CD8-positive, alpha-beta memory T cell (primary cell): ENCODE results near the gene KSR1. TPM values are rescaled to one million over a fixed set of nuclear protein-coding genes. Genes with fewer than 3 reads are reported as not detected.

ENCODE experiments used
- CTCF ChIA-PET: fragments of 350-600 bp; sonication (Branson Sonifier 250); formaldehyde crosslinking; loops from one replicate; lab custom pipeline; 2021; ENCODE audit warnings: antibody characterized with exemption; lab: Charles Lee
- POLR2A ChIA-PET: fragments of 350-600 bp; sonication (Branson Sonifier 250); formaldehyde crosslinking; loops from one replicate; lab custom pipeline; 2021; ENCODE audit warnings: antibody characterized with exemption; lab: Charles Lee
- DNase-seq, 5 donors: peaks; one replicate each; pipeline versions ENCODE4 v3.0.0 to v3.0.0-alpha.2; 2020 to 2022; ENCODE audit warnings: mixed read lengths in 1 of 5
- H3K27ac ChIP-seq: one replicate; pipeline ENCODE4 v1.7.0; 2013; ENCODE audit warnings: low read depth, mild to moderate bottlenecking, low read length, moderate library complexity
- H3K27me3 ChIP-seq: 2 replicates; pipeline ENCODE4 v1.7.0; 2013; ENCODE audit warnings: low read length, mild to moderate bottlenecking; ENCODE audit not compliant: insufficient read depth, poor library complexity, severe bottlenecking
- H3K36me3 ChIP-seq: 2 replicates; pipeline ENCODE4 v1.7.0; 2013; ENCODE audit warnings: mild to moderate bottlenecking, low read length, moderate library complexity; ENCODE audit not compliant: insufficient read depth
- H3K4me1 ChIP-seq: 2 replicates; pipeline ENCODE4 v1.7.0; 2013; ENCODE audit warnings: mild to moderate bottlenecking, low read length, moderate library complexity; ENCODE audit not compliant: insufficient read depth
- H3K4me3 ChIP-seq: 2 replicates; pipeline ENCODE4 v1.7.0; 2013; ENCODE audit warnings: mild to moderate bottlenecking, low read length
- H3K9me3 ChIP-seq: 2 replicates; pipeline ENCODE4 v1.7.0; 2013; ENCODE audit warnings: mild to moderate bottlenecking, low read length
- H3K27ac Mint-ChIP-seq, 8 donors: one replicate each; pipeline ENCODE4 v1.8.0; 2020 to 2021; ENCODE audit warnings: mixed read lengths in 8 of 8, mild to moderate bottlenecking in 6 of 8, inconsistent platforms in 3 of 8, moderate library complexity in 3 of 8
- H3K27me3 Mint-ChIP-seq, 2 donors: one replicate each; pipeline ENCODE4 v1.8.0; 2020 to 2021; ENCODE audit warnings: mixed read lengths in 2 of 2, mild to moderate bottlenecking in 1 of 2, moderate library complexity in 1 of 2
- H3K36me3 Mint-ChIP-seq, 3 donors: one replicate each; pipeline ENCODE4 v1.8.0; 2020 to 2021; ENCODE audit warnings: mixed read lengths in 3 of 3, inconsistent platforms in 1 of 3, mild to moderate bottlenecking in 1 of 3
- H3K4me1 Mint-ChIP-seq, 3 donors: one replicate each; pipeline ENCODE4 v1.8.0; 2020 to 2021; ENCODE audit warnings: mixed read lengths in 3 of 3, inconsistent platforms in 1 of 3, mild to moderate bottlenecking in 1 of 3
- H3K4me3 Mint-ChIP-seq, 7 donors: one replicate each; pipeline ENCODE4 v1.8.0; 2020 to 2021; ENCODE audit warnings: mixed read lengths in 7 of 7, mild to moderate bottlenecking in 6 of 7, moderate library complexity in 4 of 7, inconsistent platforms in 2 of 7
- H3K9me3 Mint-ChIP-seq, 5 donors: one replicate each; pipeline ENCODE4 v1.8.0; 2020 to 2022; ENCODE audit warnings: mixed read lengths in 5 of 5, mild to moderate bottlenecking in 3 of 5, moderate library complexity in 2 of 5, inconsistent platforms in 1 of 5
- polyA plus RNA-seq: library from polyadenylated mRNA; unstranded; fragments of 300-500 nt; fragmentation: Illumina TruSeq; gene quantifications from one replicate; pipeline ENCODE4 v1.2.3, GENCODE V29; 2021
- total RNA-seq, 2 experiments: library from RNA; stranded (reverse); gene quantifications; one replicate each; pipeline ENCODE4 v1.2.3, GENCODE V29; 2021

Gene KSR1
- total and polyA plus RNA-seq, 3 experiments from 2014 or later: 2.9 to 26.9 (median 26.3) TPM

- Mint-ChIP-seq H3K27ac (no peak overlapping the region), H3K27me3 (peaks cover 0 to 2% of the 10 kb centered on the region in 2 donors), H3K9me3 (no peaks in the 10 kb centered on the region), H3K4me1 (peaks cover 17 to 54% (median 17%) of the 10 kb centered on the region in 3 donors), H3K4me3 (no peak overlapping the region), H3K36me3 (no peaks in the 10 kb centered on the region)
- Histone ChIP-seq H3K4me3 (no peak overlapping the region), H3K27me3 (no peaks in the 10 kb centered on the region), H3K36me3 (no peaks in the 10 kb centered on the region), H3K4me1 (no peaks in the 10 kb centered on the region), H3K27ac (no peak overlapping the region), H3K9me3 (no peaks in the 10 kb centered on the region)
- CTCF ChIA-PET: no interaction called here
- DNase-seq: no peak
- POLR2A ChIA-PET: no interaction called here
These were observed 80.5 kb downstream of the KSR1 start for GRCh38 chr17:27536781-27537180.

GRCh38 chr17:27538156-27538955, 82.1 kb downstream of the KSR1 start:
- H3K9me3 Mint-ChIP-seq: no peaks in the 10 kb centered on the region
- CTCF ChIA-PET: no interaction called here
- peaks cover 29 to 64% (median 30%) of the 10 kb centered on the region in 3 donors for H3K4me1 Mint-ChIP-seq
- no peaks in the 10 kb centered on the region for H3K36me3 ChIP-seq
- peak overlapping the region in 1 of 8 donors; percentile 23 for H3K27ac Mint-ChIP-seq
- POLR2A ChIA-PET: no interaction called here
- no peak overlapping the region for H3K27ac ChIP-seq
- H3K4me1 ChIP-seq: no peaks in the 10 kb centered on the region
- H3K9me3 ChIP-seq: no peaks in the 10 kb centered on the region
- H3K27me3 Mint-ChIP-seq: peaks cover 0 to 2% of the 10 kb centered on the region in 2 donors
- H3K36me3 Mint-ChIP-seq: no peaks in the 10 kb centered on the region
- no peak overlapping the region for H3K4me3 Mint-ChIP-seq
- DNase-seq: no peak
- no peak overlapping the region for H3K4me3 ChIP-seq
- H3K27me3 ChIP-seq: no peaks in the 10 kb centered on the region

GRCh38 chr17:27539152-27539551, 82.9 kb downstream of the KSR1 start:
- H3K27me3 Mint-ChIP-seq: peaks cover 0 to 2% of the 10 kb centered on the region in 2 donors
- H3K9me3 Mint-ChIP-seq: no peaks in the 10 kb centered on the region
- no peak overlapping the region for H3K4me3 Mint-ChIP-seq
- H3K27ac ChIP-seq: no peak overlapping the region
- POLR2A ChIA-PET: no interaction called here
- H3K27me3 ChIP-seq: no peaks in the 10 kb centered on the region
- DNase-seq: no peak
- no peaks in the 10 kb centered on the region for H3K36me3 ChIP-seq
- H3K9me3 ChIP-seq: no peaks in the 10 kb centered on the region
- peaks cover 4% of the 10 kb centered on the region for H3K4me1 ChIP-seq
- CTCF ChIA-PET: no interaction called here
- no peak overlapping the region for H3K4me3 ChIP-seq
- H3K4me1 Mint-ChIP-seq: peaks cover 37 to 69% (median 38%) of the 10 kb centered on the region in 3 donors
- H3K27ac Mint-ChIP-seq: peak overlapping the region in 1 of 8 donors; percentile 48
- H3K36me3 Mint-ChIP-seq: no peaks in the 10 kb centered on the region

GRCh38 chr17:27539794-27540317, 83.6 kb downstream of the KSR1 start:
- no peak for DNase-seq
- ChIA-PET POLR2A (no interaction called here), CTCF (interaction anchor here (0.9 to 1.2 kb wide), 2 partner anchors 33 to 60 kb away, joined by 3 read pairs; no protein-coding TSS in a partner anchor)
- Mint-ChIP-seq H3K4me1 (peaks cover 44 to 73% (median 45%) of the 10 kb centered on the region in 3 donors), H3K27ac (peak overlapping the region in 2 of 8 donors; percentile 74), H3K27me3 (peaks cover 0 to 4% of the 10 kb centered on the region in 2 donors), H3K9me3 (no peaks in the 10 kb centered on the region), H3K36me3 (no peaks in the 10 kb centered on the region), H3K4me3 (no peak overlapping the region)
- H3K9me3 ChIP-seq: no peaks in the 10 kb centered on the region
- peaks cover 11% of the 10 kb centered on the region for H3K4me1 ChIP-seq
- no peak overlapping the region for H3K27ac ChIP-seq
- H3K27me3 ChIP-seq: no peaks in the 10 kb centered on the region
- H3K4me3 ChIP-seq: no peak overlapping the region
- no peaks in the 10 kb centered on the region for H3K36me3 ChIP-seq

GRCh38 chr17:27540318-27541101, 84.3 kb downstream of the KSR1 start:
- Histone ChIP-seq H3K27ac (no peak overlapping the region), H3K4me3 (no peak overlapping the region), H3K9me3 (no peaks in the 10 kb centered on the region), H3K36me3 (no peaks in the 10 kb centered on the region), H3K4me1 (peaks cover 16% of the 10 kb centered on the region), H3K27me3 (no peaks in the 10 kb centered on the region)
- peaks cover 50 to 75% (median 52%) of the 10 kb centered on the region in 3 donors for H3K4me1 Mint-ChIP-seq
- ChIA-PET POLR2A (no interaction called here), CTCF (interaction anchor here (0.9 to 1.2 kb wide), 2 partner anchors 34 to 59 kb away, joined by 3 read pairs; no protein-coding TSS in a partner anchor)
- H3K27ac Mint-ChIP-seq: peak overlapping the region in 4 of 8 donors; percentile 31 to 80 (median 74)
- no peak for DNase-seq
- no peaks in the 10 kb centered on the region for H3K9me3 Mint-ChIP-seq
- peaks cover 0 to 4% of the 10 kb centered on the region in 2 donors for H3K27me3 Mint-ChIP-seq
- H3K36me3 Mint-ChIP-seq: no peaks in the 10 kb centered on the region
- no peak overlapping the region for H3K4me3 Mint-ChIP-seq

GRCh38 chr17:27541301-27542023, 85.2 kb downstream of the KSR1 start:
- ChIA-PET CTCF (interaction anchor here (1.2 kb wide), 1 partner anchor 35 kb away, joined by 3 read pairs; no protein-coding TSS in a partner anchor), POLR2A (no interaction called here)
- no peaks in the 10 kb centered on the region for H3K36me3 Mint-ChIP-seq
- Histone ChIP-seq H3K27ac (no peak overlapping the region), H3K4me3 (no peak overlapping the region), H3K9me3 (no peaks in the 10 kb centered on the region), H3K4me1 (peaks cover 16% of the 10 kb centered on the region), H3K27me3 (no peaks in the 10 kb centered on the region), H3K36me3 (no peaks in the 10 kb centered on the region)
- no peak overlapping the region for H3K4me3 Mint-ChIP-seq
- H3K27me3 Mint-ChIP-seq: peaks cover 0 to 4% of the 10 kb centered on the region in 2 donors
- peaks cover 58 to 80% (median 60%) of the 10 kb centered on the region in 3 donors for H3K4me1 Mint-ChIP-seq
- H3K27ac Mint-ChIP-seq: peak overlapping the region in 6 of 8 donors; percentile 31 to 80 (median 60)
- H3K9me3 Mint-ChIP-seq: no peaks in the 10 kb centered on the region
- DNase-seq: no peak

GRCh38 chr17:27542841-27543463, 86.7 kb downstream of the KSR1 start:
- ChIA-PET CTCF (no interaction called here), POLR2A (no interaction called here)
- H3K4me3 Mint-ChIP-seq: peak overlapping the region in 2 of 7 donors; percentile 54 to 60
- H3K4me1 Mint-ChIP-seq: peaks cover 62 to 81% (median 64%) of the 10 kb centered on the region in 3 donors
- no peaks in the 10 kb centered on the region for H3K9me3 ChIP-seq
- no peaks in the 10 kb centered on the region for H3K27me3 ChIP-seq
- H3K27ac ChIP-seq: no peak overlapping the region
- peaks cover 0 to 2% of the 10 kb centered on the region in 2 donors for H3K27me3 Mint-ChIP-seq
- H3K36me3 ChIP-seq: no peaks in the 10 kb centered on the region
- H3K9me3 Mint-ChIP-seq: no peaks in the 10 kb centered on the region
- H3K27ac Mint-ChIP-seq: peak overlapping the region in 2 of 8 donors; percentile 42 to 84
- H3K36me3 Mint-ChIP-seq: no peaks in the 10 kb centered on the region
- H3K4me3 ChIP-seq: no peak overlapping the region
- DNase-seq: no peak
- peaks cover 16% of the 10 kb centered on the region for H3K4me1 ChIP-seq
